C4-2B (cell line): ENCODE results near the gene AAMDC.

Experiments used
- ZFX ChIP-seq: fragments of 450-650 bp; IDR thresholded peaks from 2 replicates; pipeline ENCODE4 v1.6.1; 2017
- TF ChIP-seq, protein P1 (sequence below): fragments of 450-650 bp; conservative IDR thresholded peaks from 2 replicates; pipeline ENCODE4 v1.5.1; 2017; ENCODE audit warnings: mild to moderate bottlenecking

DNA sequence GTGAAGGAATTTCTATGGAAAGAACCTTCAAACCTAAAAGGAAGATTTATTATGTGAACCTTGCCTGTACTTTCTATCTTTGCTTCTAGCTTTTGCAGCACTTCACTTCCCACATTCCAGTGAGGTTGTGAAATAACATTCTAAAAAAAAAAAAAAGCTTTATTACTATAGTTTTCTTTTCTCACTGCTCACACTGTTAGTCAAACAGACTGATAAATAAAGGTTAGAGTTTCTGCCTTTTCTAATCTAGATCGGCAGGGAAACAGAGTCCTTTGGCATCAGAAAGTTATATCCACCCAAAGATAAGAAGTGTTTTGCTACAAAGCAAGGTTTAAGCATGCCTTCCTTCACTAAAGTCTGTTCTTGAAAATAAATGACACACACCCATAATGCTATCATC is 2.8 kb downstream of the AAMDC start:
- TF ChIP-seq ZFX: no peak
- TF ChIP-seq, protein P1, sequence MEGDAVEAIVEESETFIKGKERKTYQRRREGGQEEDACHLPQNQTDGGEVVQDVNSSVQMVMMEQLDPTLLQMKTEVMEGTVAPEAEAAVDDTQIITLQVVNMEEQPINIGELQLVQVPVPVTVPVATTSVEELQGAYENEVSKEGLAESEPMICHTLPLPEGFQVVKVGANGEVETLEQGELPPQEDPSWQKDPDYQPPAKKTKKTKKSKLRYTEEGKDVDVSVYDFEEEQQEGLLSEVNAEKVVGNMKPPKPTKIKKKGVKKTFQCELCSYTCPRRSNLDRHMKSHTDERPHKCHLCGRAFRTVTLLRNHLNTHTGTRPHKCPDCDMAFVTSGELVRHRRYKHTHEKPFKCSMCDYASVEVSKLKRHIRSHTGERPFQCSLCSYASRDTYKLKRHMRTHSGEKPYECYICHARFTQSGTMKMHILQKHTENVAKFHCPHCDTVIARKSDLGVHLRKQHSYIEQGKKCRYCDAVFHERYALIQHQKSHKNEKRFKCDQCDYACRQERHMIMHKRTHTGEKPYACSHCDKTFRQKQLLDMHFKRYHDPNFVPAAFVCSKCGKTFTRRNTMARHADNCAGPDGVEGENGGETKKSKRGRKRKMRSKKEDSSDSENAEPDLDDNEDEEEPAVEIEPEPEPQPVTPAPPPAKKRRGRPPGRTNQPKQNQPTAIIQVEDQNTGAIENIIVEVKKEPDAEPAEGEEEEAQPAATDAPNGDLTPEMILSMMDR: no peak
